Mesodermal cell (in vitro differentiated cells): ENCODE measurements around the gene SLC1A2.

Source experiments
- H3K27ac ChIP-seq: 2 replicates; pipeline ENCODE4 v1.7.0; 2013; ENCODE audit warnings: mild to moderate bottlenecking, low read depth, low read length, moderate library complexity; ENCODE audit not compliant: severe bottlenecking
- H3K36me3 ChIP-seq: 2 replicates; pipeline ENCODE4 v1.7.1; 2013; ENCODE audit warnings: mild to moderate bottlenecking, low read length, moderate library complexity; ENCODE audit not compliant: control insufficient read depth, insufficient read depth
- H3K4me1 ChIP-seq: one replicate; pipeline ENCODE4 v1.7.1; 2013; ENCODE audit warnings: mild to moderate bottlenecking, low read length; ENCODE audit not compliant: insufficient read depth, control insufficient read depth, poor library complexity, severe bottlenecking
- H3K4me3 ChIP-seq: 2 replicates; pipeline ENCODE4 v1.7.0; 2013; ENCODE audit warnings: low read length, control low read depth, mild to moderate bottlenecking; ENCODE audit not compliant: insufficient read depth, poor library complexity, severe bottlenecking; ENCODE audit errors: extremely low read depth
- H3K9me3 ChIP-seq: 2 replicates; pipeline ENCODE4 v1.7.1; 2013; ENCODE audit warnings: mild to moderate bottlenecking, low read length, moderate library complexity; ENCODE audit not compliant: control insufficient read depth
- WGBS, 2 experiments: methylation state at CpG; one replicate each; pipeline ENCODE4 v1.1.5; 2013; ENCODE audit warnings: missing lambda C conversion rate in 2 of 2; ENCODE audit not compliant: insufficient coverage in 2 of 2; 5-methylcytosine and 5-hydroxymethylcytosine counted together

Gene SLC1A2

DNA sequence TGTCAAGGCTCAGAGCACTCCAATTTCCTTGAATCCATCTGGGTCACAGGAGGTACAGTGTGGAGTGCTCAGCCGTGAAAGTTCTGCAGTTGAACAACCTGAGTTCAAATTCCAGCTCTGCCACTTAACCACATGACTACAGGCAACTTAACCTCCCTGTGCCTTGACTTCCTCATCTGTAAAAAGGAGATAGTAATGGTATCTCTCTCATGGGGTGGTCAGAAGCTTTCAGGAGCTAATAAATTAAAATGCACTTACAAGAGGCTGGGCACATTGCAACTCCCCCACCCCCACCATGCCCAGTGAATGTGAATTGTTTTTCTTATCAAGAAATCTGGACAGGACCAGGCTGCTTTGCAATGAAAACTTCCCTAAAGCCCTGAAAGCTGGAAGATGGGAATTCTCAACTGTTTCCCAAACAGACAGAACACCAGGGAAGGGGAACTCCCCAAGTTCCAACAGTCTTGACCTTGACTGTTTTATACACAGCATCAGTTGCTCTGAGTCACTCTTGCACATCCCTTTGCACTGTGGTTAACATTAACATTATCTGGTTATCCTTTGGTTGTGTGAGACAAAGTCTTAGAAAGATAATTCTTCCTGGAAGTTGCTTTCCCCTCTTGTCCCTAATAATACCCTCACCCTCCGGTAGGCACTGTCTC lies 137.0 kb downstream of the SLC1A2 start:
- Histone ChIP-seq H3K36me3 (no peaks in the 10 kb centered on the region), H3K9me3 (no peaks in the 10 kb centered on the region), H3K27ac (no peak overlapping the region), H3K4me3 (no peak overlapping the region), H3K4me1 (no peaks in the 10 kb centered on the region)
- 92% methylated on average over 2 of the region's 2 CpGs; no CpG with 5 or more reads in 1 of the 2 experiments for WGBS, 2 experiments

DNA sequence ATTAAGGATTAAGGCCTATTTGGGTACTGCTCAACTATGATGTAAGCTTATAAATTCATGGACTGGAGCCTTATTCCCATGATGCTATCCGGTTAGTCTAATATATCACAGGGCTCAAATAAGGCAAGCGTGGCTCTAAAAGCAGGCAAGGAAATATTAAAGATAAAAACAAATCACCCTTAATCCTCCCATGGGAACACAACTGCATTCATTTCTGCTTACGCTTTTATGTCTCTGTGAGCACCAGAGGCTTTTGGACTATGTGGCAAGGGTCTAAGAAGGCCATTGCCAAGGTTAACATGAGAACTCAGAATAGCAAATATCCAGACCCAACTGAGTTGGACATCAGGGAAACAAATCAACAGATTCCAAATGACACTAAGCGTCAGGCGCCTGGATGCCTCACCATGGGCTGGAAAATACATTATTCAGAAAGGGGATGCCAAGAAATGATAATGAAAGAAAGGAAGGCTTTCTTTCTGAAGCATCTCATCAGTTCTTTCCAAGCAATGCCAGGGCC lies 138.1 kb downstream of the SLC1A2 start:
- Histone ChIP-seq H3K4me3 (no peak overlapping the region), H3K9me3 (no peaks in the 10 kb centered on the region), H3K27ac (no peak overlapping the region), H3K4me1 (no peaks in the 10 kb centered on the region), H3K36me3 (no peaks in the 10 kb centered on the region)
- WGBS, 2 experiments = 93% methylated on average over 5 of the region's 5 CpGs; no CpG with 5 or more reads in 1 of the 2 experiments

DNA sequence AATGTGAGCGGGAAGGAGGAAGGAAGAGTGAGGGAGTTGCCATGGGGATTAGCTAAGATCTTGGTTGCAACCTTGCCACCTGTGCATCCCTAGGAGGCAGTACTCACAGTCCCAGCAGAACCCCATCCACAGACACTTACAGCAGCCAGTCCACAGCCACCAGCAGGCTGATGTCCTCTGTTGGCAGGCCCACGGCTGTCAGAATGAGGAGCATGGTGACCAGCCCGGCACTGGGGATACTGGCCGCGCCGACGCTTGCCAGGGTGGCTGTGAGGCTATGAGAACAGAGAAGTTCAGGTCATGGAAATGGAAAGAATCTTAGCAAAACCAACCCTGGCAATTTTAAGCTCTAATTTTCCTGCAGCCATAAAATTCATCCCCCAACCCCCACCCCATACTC lies 138.6 kb downstream of the SLC1A2 start:
- H3K9me3 ChIP-seq = no peaks in the 10 kb centered on the region
- no CpG with 5 or more reads among the region's 7 CpGs for WGBS, 2 experiments
- no peaks in the 10 kb centered on the region for H3K36me3 ChIP-seq
- H3K4me3 ChIP-seq = no peak overlapping the region
- no peaks in the 10 kb centered on the region for H3K4me1 ChIP-seq
- H3K27ac ChIP-seq = no peak overlapping the region

DNA sequence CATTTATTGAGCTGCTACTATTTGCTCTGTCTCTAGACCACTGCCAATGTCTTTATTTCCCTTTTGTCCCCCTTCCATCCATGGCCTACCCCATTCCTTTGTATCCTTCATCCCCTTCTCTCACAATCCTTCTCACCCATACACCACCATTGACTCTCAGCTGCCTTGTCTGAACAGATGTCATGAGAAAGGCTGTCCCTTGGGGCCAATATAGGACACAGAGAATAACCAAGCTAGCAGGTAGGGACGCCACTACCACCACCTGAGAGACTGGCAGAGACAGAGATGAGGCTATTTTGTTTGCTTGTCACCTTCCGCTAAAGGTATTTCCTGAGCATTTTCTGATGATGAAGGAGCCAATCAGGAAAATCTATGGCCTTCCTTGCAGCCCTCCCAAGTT lies 141.5 kb downstream of the SLC1A2 start:
- Histone ChIP-seq H3K27ac (no peak overlapping the region), H3K36me3 (no peaks in the 10 kb centered on the region), H3K9me3 (no peaks in the 10 kb centered on the region), H3K4me1 (peaks cover 13% of the 10 kb centered on the region), H3K4me3 (no peak overlapping the region)
- WGBS, 2 experiments = 83 to 100% methylated on average over 2 of the region's 2 CpGs

DNA sequence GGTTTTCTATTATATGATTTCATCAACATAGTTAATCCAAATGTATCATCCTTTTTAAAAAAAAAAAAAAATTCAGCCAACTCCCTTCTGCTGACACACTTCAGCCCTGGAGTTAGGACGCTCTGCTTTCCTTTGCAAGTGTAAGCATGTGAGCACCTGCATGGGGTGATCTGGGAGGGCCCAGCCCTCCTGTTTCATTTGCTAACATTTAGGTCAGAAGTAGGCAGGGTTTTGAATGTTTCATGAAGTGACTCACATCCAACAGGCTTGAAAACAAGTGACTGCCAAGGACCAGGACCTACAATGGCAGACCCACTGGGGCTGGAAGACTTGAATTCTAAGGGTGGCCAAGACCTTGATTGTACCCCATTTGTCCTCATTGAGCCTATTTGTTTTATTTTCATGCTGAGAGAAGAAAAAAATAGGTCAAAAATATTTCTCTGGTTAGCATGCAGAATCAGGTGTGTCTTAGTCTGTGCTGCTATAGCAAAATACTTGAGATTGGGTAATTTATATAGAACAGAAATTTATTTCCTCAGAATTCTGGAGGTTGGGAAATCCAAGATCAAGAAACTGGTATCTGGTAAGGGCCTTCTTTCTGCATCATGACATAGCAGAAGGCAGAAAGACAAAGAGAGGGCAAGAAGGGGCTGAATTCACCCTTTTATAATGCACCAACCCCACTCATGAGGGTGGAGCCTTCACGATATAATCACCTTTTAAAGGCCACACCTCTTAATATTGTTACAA lies 142.8 kb downstream of the SLC1A2 start:
- H3K27ac ChIP-seq = no peak overlapping the region

DNA sequence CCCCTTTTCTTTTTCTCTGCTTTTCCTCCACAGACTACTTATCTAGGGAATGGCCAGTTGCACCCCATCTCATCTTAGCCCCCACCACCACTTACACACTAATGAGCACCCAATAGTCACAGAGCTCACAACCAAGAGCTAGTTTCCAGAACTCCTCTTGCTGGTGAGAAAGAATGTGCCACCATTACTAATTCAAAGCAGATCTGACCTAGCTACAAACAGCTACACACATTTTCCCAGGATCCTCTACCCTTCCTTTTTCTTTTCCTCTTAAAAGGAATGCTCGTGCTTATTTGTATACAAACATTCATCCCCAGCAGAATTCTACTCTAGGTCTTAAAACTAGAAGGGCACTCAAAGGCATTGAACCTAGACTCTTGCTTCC lies 143.6 kb downstream of the SLC1A2 start:
- WGBS, 2 experiments = 76 to 100% methylated on average over 1 of the region's 1 CpG
- peaks cover 20% of the 10 kb centered on the region for H3K4me1 ChIP-seq
- H3K36me3 ChIP-seq = no peaks in the 10 kb centered on the region
- H3K4me3 ChIP-seq = no peak overlapping the region
- H3K9me3 ChIP-seq = no peaks in the 10 kb centered on the region
- no peak overlapping the region for H3K27ac ChIP-seq

More for the DNA sequence above, 142.8 kb downstream of the SLC1A2 start:
- peaks cover 20% of the 10 kb centered on the region for H3K4me1 ChIP-seq
- H3K9me3 ChIP-seq = no peaks in the 10 kb centered on the region
- no peak overlapping the region for H3K4me3 ChIP-seq
- 100% methylated on average over 2 of the region's 2 CpGs; no CpG with 5 or more reads in 1 of the 2 experiments for WGBS, 2 experiments
- no peaks in the 10 kb centered on the region for H3K36me3 ChIP-seq

DNA sequence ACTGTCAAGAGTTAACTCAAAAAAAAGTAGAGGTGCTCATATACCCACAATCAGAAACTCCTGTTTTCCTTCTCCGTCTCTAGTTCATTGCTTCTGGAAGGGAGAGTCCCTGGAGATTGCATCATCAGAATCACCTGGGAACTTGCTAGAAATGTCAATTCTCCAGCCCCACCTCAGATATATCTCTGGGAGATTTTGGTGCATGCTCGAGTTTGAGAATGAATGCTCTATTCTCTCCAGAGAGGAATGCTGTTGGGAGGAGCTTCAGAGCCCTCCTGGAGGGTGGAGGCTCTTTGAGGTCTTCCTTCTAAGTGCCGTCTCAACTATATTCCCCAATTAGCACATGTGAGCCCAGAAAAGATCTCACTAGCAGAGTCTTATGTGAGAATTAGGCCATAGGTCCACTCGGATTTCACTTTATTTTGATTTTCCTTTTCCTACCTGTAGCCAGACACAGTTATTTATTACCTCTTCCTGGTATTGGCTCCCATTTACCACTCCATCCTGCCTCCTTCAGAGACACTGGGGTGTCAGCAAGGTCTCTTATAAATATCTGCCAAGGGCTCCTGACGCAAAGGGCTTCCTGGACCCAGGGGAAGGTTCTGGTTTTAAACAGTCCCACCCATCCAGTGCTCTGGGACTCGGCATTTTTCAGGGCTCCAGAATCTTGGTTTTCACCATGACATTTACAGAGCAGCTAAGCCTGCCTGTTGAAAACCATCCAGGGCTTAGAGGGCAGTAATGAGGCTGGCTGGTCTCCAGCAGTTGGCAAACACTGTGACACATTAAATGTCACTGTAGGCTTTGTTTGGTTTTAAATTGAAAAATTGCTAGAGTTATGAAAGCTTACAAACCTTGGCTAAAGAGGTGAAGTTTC lies 144.2 kb downstream of the SLC1A2 start:
- no peaks in the 10 kb centered on the region for H3K36me3 ChIP-seq
- WGBS, 2 experiments = 74 to 86% methylated on average over 3 to 4 of the region's 6 CpGs
- peaks cover 20% of the 10 kb centered on the region for H3K4me1 ChIP-seq
- no peak overlapping the region for H3K27ac ChIP-seq
- H3K4me3 ChIP-seq = no peak overlapping the region
- H3K9me3 ChIP-seq = no peaks in the 10 kb centered on the region

DNA sequence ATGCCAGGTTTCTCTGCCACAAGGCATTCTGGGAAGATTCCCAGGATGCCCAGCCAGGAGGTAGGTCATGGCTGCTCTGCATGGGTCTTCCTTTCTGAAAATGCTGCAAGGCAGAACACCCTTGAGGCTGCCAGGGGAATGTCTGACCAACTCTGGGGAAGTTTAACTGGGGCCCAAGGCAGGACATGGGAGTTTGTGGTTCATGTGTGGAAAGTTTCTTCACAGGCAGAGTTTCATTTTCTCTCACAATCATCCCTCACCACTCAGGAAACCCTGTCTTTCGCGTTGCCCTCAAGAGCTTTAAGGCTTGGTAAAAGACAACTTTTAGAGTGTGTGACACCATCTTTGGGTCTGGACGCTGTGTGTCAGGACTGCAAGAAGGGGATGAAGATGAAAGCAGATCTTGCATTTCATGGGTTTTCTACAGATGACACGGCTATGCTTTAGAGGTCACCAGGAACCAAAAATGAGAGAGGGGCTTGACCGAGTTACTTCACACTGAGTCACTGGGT lies 146.9 kb downstream of the SLC1A2 start:
- Histone ChIP-seq H3K36me3 (no peaks in the 10 kb centered on the region), H3K4me3 (no peak overlapping the region), H3K9me3 (no peaks in the 10 kb centered on the region), H3K4me1 (peaks cover 20% of the 10 kb centered on the region), H3K27ac (no peak overlapping the region)
- 93% methylated on average over 2 to 5 of the region's 5 CpGs for WGBS, 2 experiments

DNA sequence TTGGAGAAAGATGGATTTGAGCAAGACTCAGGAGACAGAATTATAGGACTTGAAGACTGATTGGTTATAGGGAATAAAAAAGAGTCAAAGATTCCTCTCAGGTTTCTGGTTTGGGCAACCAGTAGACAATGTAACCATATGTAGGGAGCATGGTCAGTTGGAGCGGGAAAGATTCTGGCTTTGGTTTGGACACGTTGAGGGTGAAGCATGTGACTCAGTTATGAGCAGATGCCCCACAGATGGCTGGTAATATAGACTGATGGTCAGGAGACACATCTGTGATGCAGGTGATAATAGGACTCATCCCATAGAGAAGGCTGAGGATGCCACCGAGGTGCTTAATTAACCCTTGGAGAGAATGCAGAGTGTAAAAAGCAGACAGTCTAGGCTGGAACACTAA lies 148.3 kb downstream of the SLC1A2 start:
- H3K4me3 ChIP-seq = no peak overlapping the region
- H3K4me1 ChIP-seq = peaks cover 20% of the 10 kb centered on the region
- no peaks in the 10 kb centered on the region for H3K9me3 ChIP-seq
- H3K36me3 ChIP-seq = no peaks in the 10 kb centered on the region
- no peak overlapping the region for H3K27ac ChIP-seq
- WGBS, 2 experiments = 86 to 95% methylated on average over 3 of the region's 3 CpGs

DNA sequence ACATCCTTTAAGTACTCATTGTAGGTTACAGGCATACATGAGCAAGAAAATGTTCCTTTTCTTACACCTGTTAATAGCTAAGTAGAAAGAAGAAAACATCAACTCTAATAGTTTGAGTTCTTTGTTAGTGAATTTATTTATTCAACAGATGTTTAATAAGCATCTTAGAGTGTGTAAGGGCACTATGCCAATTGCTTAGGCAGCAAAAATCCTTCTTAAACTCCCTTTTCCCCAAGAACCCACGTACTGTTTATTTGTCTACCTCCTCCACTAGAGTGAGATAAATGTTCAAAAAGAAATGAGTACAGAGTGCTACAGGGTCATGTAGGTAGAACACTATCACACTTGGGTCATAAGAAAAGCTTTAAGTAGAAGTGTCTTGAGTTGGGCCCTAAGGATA lies 149.0 kb downstream of the SLC1A2 start:
- peaks cover 20% of the 10 kb centered on the region for H3K4me1 ChIP-seq
- no CpG with 5 or more reads among the region's 1 CpG for WGBS, 2 experiments
- H3K9me3 ChIP-seq = no peaks in the 10 kb centered on the region
- no peak overlapping the region for H3K4me3 ChIP-seq
- H3K27ac ChIP-seq = no peak overlapping the region
- no peaks in the 10 kb centered on the region for H3K36me3 ChIP-seq
